NT2/D1 (cell line): ENCODE measurements around the gene TMEM63B.

ENCODE experiments used
- YY1 ChIP-seq: IDR thresholded peaks from 2 replicates; pipeline ENCODE4 v1.6.1; 2011; ENCODE audit not compliant: insufficient read length, insufficient read depth
- ZNF274 ChIP-seq: IDR thresholded peaks from 2 replicates; pipeline ENCODE4 v1.6.1; 2011; ENCODE audit warnings: mild to moderate bottlenecking, low read depth, low read length

DNA sequence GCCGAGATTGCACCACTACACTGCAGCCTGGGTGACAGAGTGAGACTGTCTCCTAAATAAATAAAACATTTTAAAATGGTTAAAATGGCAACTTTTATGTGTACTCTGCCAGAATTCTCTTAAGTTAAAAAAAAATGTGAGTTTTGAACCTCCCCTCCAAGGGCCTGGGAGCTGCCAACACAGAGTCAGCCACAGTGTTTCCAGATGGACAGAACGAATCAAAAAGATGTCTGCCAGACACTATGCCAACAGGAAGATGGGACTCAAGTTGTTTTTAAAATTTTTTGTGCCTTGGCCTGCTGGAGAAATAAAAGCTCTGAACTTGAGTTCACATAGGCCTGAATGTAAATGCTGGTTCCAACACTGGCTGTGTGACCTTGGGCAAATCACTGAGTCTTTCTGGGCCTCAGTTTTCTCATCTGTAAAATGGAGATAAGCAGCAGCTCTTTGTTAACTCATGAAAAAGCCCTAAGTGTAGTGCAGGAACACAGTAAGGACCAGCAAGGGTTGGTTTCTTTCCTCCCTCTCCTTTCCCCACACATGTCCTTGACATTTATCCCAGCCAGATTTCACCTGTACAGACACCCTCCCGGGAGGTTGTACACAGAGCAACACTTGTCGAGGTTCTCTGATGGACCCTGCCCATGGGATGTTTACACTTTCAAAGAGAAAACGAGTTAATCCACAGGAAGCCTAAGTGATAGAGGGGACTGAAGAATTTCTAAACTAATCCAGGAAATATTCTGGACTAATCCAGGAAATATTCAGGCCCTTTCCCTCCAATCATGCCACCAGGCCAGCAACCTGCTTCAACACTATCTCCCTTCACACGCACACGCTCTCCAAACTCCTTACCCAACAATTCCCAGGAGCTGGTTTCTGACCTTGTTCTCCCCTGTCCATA is 35.1 kb upstream of the TMEM63B start:
- TF ChIP-seq ZNF274 (no peak), YY1 (no peak)
